GM04503 (cell line): ENCODE results near the gene STH.
A peak's percentile ranks its signal among the peaks of the same experiment; 100 is the strongest.

Experiments
- DNase-seq: peaks from one replicate; pipeline ENCODE4 v3.0.0-alpha.2; 2012; ENCODE audit warnings: low read depth

The STH gene

GRCh38 chr17:46027048-46027975 is 28.3 kb downstream of the STH start:
- DNase-seq = no peak

DNA sequence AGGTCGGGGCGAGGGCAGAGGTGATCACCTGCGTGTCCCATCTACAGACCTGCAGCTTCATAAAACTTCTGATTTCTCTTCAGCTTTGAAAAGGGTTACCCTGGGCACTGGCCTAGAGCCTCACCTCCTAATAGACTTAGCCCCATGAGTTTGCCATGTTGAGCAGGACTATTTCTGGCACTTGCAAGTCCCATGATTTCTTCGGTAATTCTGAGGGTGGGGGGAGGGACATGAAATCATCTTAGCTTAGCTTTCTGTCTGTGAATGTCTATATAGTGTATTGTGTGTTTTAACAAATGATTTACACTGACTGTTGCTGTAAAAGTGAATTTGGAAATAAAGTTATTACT is 28.9 kb downstream of the STH start:
- no peak for DNase-seq

DNA sequence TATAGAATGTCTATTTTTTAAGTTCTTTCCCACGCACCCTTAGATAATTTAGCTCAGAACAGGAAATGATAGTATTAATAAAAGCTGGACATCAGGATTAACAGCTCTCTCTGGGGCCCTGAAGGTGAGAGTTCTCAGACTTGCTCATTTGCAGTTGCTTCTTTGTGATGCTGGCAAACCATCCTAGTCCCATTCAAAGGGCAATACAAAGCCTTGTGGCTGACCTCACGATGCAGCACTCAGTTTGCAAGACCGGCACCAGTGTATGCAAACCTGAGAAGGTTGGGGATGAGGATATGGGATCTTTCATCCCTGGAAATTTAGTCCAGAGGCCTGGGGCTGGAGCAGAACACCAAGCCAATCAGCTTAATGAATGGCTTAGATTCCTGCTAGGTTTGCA is 29.3 kb downstream of the STH start:
- no peak for DNase-seq

GRCh38 chr17:46028981-46029565 is 30.0 kb downstream of the STH start:
- no peak for DNase-seq

GRCh38 chr17:46029627-46030026 is 30.6 kb downstream of the STH start:
- no peak for DNase-seq

GRCh38 chr17:46030752-46031151 is 31.7 kb downstream of the STH start:
- DNase-seq = no peak

DNA sequence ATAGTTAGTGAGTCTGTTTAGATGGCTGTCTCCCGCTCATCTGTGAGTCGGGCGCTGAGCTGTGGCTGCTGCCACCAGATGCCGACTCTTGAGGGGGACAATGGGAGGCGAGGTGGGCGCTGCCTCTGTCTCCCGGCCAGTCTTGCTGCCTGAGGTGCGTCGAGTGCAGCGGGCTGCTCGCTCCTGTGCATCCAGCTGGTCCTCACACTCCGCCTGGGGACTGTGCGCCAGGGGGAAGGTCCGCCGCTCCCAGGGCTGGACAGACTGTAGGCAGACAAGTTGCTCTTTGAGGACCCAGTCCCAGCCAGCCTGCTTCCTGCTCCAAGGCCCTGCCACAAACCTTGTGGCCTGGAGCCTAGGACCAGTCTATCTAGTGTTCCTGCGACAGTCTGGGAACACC is 32.4 kb downstream of the STH start:
- no peak for DNase-seq

GRCh38 chr17:46031920-46032319 is 32.9 kb downstream of the STH start:
- DNase-seq = no peak

DNA sequence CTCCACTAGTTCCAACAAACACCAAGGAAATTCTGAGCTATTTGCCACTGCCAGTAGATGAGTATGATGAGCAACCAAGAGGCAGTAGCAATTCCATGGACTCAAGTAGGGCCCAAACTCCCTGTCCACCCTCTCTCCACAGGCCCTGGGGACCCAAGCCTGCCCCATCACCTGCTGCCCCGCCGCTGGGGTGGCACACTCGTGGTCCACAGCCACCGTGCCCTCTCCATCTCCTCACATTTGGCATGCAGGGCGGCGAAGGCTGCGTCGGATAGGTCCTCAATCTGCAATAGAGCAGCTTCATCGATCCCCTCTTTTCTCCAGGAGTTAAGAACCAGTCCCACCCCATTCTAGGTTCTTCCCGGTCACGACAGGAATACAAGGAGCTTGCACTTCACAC is 33.9 kb downstream of the STH start:
- no peak for DNase-seq

DNA sequence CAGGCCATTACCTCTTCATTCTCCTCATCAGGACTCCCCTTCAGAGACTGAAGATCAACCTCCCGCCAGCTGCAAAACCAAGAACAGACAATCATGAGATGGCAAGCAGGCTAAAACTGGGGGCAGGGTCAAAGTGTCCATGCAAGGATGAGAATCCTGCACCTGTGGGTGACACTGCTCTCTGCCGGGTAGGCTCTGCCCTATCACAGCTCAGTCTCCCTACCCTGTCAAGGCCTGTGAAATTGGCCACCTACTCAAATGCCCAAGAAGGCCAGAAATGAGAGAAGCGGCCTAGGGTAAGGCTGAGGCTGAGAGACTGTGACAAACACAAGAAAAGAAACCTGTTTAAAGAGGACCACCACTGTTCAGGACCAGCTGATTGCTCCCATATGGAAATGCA is 34.3 kb downstream of the STH start:
- DNase-seq = no peak

DNA sequence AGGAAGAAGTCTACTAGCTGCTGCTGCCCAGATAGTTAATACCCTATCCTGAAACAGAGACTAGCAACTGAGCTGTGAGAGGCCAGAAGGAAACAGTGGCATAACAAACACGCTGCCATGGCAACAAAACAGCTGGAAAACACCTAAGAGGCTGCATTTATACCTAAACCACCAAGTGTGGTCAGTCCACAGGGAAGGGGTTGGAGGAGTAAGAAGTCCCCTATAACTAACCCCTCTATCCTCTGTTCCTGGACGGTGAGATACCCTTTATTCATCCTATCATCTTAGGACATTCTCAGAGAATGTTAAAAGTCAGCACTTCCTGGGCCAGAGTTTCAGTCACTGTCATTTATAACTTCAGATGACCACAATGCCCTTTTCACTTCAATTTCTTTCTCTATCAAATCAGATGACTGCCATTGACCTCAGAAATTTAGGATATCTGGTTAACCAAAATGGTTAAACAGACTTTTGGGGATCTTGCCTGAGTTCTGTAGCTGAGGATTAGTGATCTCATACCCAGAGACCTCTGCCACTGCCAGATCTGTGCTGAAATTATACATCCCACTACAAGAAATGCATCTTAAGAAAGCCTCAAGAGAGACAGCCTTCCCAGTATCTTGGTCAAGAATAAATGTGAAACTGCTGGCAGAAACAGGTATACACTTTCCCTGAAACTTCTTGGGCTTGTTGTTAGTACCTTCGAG is 36.2 kb downstream of the STH start:
- DNase-seq = no peak

DNA sequence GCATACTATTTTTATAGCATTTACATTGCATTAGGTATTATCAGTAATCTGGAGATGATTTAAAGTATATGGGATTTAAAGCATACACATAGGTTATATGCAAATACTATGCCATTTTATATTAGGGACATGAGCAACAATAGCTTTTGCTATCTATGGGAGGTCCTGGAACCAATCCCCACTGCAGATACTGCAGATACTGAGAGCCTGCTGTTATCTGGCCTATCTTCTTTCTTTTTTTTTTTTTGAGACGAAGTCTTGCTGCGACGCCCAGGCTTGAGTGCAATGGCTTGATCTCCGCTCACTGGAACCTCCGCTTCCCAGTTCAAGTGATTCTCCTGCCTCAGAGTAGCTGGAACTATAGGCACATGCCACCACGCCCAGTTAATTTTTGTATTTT is 37.4 kb downstream of the STH start:
- DNase-seq = no peak

GRCh38 chr17:46037722-46038255 is 38.7 kb downstream of the STH start:
- DNase-seq = no peak

DNA sequence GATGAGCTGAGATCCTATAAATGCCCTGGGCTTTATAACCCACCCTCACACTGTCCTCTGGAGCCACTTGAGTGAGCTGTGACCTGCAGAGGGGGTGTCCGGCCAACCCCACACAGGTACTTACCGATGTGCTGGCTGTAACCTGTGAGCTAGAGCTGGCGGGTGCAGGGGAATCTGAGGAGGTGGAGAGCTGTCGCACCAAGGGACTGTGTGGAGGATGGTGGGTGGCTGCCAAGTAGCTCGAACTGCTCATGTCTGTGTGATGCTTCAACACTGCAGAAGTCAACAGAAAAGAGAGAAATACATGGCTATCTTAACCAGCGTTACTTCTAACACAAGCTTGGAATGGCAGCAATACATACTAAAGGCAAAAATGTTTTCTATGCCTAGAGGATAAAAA is 39.4 kb downstream of the STH start:
- DNase-seq = no peak

- DNase-seq = no peak
These were observed 39.9 kb downstream of the STH start for GRCh38 chr17:46038937-46039336.

DNA sequence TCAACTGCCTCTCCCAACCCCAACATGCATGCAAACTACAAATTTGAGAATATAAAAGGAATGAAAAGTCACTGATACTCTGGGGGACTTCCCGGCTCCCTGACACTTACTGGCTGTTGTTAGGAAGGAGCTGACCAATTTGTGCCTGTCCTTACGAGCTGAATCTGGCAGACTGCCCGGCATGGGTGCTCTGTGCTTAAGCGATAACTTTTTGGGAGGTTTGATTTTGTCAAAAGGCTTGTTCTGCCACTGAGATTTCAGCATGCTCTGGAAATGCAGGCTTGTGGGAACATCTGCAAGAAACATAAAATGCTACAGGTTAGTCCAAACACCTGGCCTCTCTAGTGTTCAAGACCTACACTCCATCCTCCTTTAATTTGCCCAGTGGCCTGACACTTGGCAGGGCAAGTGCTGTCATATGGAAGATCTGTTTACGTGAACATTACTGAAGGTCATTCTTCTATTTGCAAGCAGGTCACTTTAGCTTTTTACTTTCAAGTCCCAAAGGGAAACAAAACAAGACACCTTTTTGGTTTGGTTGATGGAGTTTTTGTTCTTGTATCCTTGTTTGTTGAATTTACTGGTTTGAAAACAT is 40.6 kb downstream of the STH start:
- no peak for DNase-seq

DNA sequence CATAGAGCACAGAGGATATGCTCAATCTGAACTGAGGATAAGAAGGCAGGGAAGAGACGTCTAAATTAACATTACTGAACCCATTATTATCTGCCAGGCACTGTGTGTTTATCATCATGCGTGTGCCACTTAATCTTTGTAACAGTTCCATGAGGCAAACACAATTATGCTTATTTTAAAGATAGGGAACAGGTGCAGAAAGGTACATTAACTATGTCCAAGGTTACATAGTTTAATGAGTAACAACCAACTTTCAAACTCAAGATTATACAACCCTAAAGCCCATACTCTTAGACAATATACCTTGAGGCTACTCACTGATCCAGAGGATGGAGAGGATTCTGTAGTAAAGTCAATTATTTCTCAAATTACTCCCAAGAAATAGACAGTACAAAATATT is 43.2 kb downstream of the STH start:
- no peak for DNase-seq

- DNase-seq = no peak
These were observed 43.9 kb downstream of the STH start for GRCh38 chr17:46042925-46043324.

GRCh38 chr17:46043606-46044005 is 44.6 kb downstream of the STH start:
- no peak for DNase-seq

DNA sequence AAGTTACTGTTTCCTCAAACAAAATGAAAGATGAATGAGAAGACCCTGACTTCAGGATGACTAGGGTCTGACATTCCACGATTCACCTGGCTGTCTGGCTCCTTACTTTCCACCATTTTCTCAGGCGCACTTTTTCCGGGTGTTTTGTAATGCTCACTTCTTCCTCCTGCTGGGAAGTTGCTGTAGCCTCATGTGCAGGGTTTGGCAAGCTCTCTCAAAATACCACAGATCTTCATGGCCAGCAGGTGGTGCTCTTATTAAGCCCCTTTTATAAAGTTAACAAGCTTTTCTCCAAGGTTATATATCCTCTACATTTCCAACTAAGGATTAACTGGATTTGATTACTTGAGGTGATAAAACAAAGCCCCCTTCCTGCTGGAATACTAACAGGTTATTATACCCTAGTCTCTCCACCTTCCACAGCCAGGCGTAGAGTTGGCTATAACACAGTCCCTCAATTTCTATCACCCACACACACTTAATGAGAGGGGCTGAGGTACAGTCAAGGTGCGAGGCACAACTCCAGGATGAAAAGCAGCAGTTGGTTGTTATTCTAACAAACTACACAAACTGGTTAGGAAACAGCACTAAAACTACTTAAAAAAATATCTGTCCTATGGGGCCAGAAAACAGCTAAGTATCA is 45.4 kb downstream of the STH start:
- DNase-seq = peak; percentile 60

GRCh38 chr17:46044989-46045388 is 45.9 kb downstream of the STH start:
- no peak for DNase-seq

- no peak for DNase-seq
These were observed 46.6 kb downstream of the STH start for GRCh38 chr17:46045639-46046038.
